BJ (cell line): Measurements from ENCODE around the gene RAB43. TPM values are rescaled to one million over a fixed set of nuclear protein-coding genes. Genes with fewer than 3 reads are reported as not detected.

Experiments used
- CTCF ChIA-PET: fragments of 350-600 bp; formaldehyde crosslinking; extraction: SDS; loops from one replicate; lab custom pipeline; 2021; ENCODE audit warnings: antibody characterized with exemption, inconsistent platforms; lab: Yijun Ruan, JAX
- POLR2A ChIA-PET: fragments of 300-600 bp; sonication (Branson Sonifier 250); formaldehyde crosslinking; extraction: SDS; loops from one replicate; lab custom pipeline; 2021; ENCODE audit warnings: antibody characterized with exemption; lab: Charles Lee
- DNase-seq: peaks from one replicate; pipeline ENCODE4 v3.0.0-alpha.2; 2011; ENCODE audit warnings: low read depth
- H3K27me3 ChIP-seq: 2 replicates; pipeline ENCODE4 v1.6.0; 2011; ENCODE audit warnings: low read length; ENCODE audit not compliant: control insufficient read depth, insufficient read depth
- H3K36me3 ChIP-seq: 2 replicates; pipeline ENCODE4 v1.5.1; 2011; ENCODE audit warnings: low read length; ENCODE audit not compliant: control insufficient read depth, insufficient read depth
- H3K4me3 ChIP-seq: 2 replicates; pipeline ENCODE4 v1.5.1; 2011; ENCODE audit warnings: low read depth, mild to moderate bottlenecking, control low read depth, low read length
- polyA plus RNA-seq: library from polyadenylated mRNA; depleted of rRNA; stranded (reverse); fragments of >200 nt; gene quantifications from 2 replicates; pipeline ENCODE4 v1.2.3, GENCODE V29; 2011
- TF ChIP-seq, protein P1 (sequence below): IDR thresholded peaks from 2 replicates; pipeline ENCODE4 v1.5.1; 2011; ENCODE audit warnings: low read depth, mild to moderate bottlenecking, control low read depth, inconsistent platforms, low read length, moderate library complexity; ENCODE audit not compliant: insufficient read depth

Gene RAB43
- polyA plus RNA-seq, 1 experiment, result 16.1 TPM

DNA sequence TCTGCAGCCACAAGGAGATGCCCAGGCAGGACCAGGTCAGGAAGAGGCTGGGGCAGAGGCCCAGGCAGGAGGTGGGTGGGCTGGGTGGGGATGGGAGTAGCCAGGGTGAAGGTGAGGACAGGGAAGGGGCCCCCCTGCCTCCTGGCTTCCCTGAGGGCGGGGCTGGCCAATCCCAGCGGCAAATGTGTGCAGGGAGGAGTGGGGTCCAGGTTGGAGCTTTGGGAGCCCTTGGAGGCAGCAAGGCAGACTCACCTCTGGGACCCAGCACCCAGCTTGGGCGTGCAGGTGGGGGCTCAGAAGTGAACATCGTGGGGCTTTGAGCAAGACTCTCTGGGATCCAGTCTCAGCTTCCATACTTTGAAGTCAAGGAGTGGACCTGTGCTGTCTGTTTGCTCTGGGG, 35.8 kb downstream of the RAB43 start:
- TF ChIP-seq, protein P1, sequence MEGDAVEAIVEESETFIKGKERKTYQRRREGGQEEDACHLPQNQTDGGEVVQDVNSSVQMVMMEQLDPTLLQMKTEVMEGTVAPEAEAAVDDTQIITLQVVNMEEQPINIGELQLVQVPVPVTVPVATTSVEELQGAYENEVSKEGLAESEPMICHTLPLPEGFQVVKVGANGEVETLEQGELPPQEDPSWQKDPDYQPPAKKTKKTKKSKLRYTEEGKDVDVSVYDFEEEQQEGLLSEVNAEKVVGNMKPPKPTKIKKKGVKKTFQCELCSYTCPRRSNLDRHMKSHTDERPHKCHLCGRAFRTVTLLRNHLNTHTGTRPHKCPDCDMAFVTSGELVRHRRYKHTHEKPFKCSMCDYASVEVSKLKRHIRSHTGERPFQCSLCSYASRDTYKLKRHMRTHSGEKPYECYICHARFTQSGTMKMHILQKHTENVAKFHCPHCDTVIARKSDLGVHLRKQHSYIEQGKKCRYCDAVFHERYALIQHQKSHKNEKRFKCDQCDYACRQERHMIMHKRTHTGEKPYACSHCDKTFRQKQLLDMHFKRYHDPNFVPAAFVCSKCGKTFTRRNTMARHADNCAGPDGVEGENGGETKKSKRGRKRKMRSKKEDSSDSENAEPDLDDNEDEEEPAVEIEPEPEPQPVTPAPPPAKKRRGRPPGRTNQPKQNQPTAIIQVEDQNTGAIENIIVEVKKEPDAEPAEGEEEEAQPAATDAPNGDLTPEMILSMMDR, result no peak
- no peak for DNase-seq
- no peaks in the 10 kb centered on the region for H3K36me3 ChIP-seq
- H3K27me3 ChIP-seq, result no peaks in the 10 kb centered on the region
- ChIA-PET CTCF (interaction anchor here (1.3 kb wide), 1 partner anchor 10 kb away, joined by 3 read pairs; no protein-coding TSS in a partner anchor), POLR2A (no interaction called here)
- no peak overlapping the region for H3K4me3 ChIP-seq

DNA sequence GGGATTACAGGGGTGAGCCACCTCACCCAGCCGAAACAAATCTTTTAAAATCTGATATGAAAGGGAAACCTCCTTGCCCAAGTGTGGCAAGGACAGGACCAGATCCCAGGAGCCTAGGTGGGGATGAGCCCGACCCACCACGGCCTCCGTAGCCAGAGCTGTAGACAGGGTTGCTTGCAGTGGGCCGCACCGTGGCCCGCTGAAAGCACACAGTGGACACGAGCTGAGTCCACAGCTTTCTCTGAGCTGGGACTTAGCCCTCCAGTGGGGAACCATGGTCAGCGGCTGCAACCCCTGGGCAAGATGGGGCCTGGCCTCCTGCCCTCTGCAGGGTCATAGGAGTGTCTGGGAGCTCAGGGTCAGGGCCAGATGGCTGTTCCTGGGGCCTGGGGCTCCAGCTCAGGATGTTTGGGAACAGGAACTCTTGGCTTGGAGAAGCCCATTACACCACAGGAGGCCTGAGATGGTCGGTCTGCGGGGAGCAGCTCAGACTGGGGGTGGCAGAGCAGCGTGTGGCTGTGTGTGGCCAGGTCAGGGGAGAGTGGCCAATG, 36.4 kb downstream of the RAB43 start:
- Histone ChIP-seq H3K4me3 (no peak overlapping the region), H3K27me3 (peaks cover 2% of the 10 kb centered on the region), H3K36me3 (no peaks in the 10 kb centered on the region)
- no peak for DNase-seq
- TF ChIP-seq, protein P1, result no peak
- POLR2A ChIA-PET, result no interaction called here
- CTCF ChIA-PET, result interaction anchor here (1.3 kb wide), 1 partner anchor 10 kb away, joined by 3 read pairs; no protein-coding TSS in a partner anchor

DNA sequence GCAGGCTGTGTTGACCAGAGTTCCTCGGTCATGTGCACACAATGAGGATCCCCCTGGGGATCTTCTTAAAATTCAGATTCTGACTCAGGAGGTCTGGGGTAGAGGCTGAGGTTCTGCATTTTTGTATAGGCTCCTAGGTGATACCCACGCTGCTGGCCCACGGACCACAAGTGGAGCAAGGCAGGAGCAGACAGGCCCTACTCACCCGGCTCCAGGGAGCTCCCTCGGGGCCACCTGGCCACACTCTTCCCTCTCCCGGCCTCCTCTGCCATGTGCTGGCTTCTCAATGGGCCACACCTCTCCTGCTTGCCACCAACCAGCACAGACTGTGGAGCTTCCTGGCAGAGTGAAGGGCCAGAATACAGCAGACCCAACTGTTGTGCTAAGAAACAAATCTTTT, 37.1 kb downstream of the RAB43 start:
- Histone ChIP-seq H3K4me3 (no peak overlapping the region), H3K36me3 (no peaks in the 10 kb centered on the region), H3K27me3 (peaks cover 2% of the 10 kb centered on the region)
- ChIA-PET POLR2A (no interaction called here), CTCF (no interaction called here)
- TF ChIP-seq, protein P1, result no peak
- no peak for DNase-seq

DNA sequence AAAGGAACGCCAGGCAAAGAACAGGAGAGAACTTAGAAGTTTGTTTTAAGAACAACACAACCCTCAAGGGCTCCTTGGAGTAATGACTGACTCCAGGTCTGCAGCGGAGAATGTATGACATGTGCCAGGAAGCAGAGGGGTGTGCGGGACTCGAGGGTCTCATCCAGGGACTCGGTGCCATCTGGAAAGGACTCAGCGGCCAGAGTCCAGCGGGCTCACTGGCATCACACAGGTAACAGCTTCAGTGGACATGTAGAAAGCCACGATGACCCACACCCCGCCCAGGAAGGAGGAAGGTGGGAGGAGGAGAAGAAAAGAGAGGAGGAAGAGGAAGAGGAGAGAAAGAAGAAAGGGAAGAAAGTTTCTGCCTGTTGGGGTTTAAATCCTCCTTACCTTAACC, 39.6 kb downstream of the RAB43 start:
- POLR2A ChIA-PET, result no interaction called here
- Histone ChIP-seq H3K36me3 (no peaks in the 10 kb centered on the region), H3K4me3 (no peak overlapping the region), H3K27me3 (peaks cover 2% of the 10 kb centered on the region)
- DNase-seq, result no peak
- TF ChIP-seq, protein P1, result no peak
- CTCF ChIA-PET, result no interaction called here

DNA sequence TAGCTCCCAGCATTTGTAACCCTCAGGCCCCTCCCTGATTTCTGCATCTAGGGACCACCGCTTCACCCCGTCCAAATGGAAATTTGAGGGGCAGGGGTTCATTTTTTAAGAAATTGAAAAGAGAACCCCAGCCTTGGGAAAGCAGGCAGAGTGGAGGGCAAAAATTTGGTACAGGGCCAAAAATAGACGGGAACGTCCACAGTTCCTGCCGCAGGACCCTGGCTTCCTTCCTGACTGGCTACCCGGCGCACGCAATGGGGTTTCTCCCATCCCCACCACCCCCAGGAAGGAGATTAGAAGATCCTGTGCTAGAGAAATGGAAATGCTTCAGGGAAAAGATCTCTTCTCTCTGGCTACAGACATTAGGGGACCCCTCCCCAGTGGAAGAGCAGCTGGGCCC, 40.1 kb downstream of the RAB43 start:
- POLR2A ChIA-PET, result no interaction called here

More for the DNA sequence above, 40.1 kb downstream of the RAB43 start:
- no peak for DNase-seq
- Histone ChIP-seq H3K27me3 (peaks cover 2% of the 10 kb centered on the region), H3K36me3 (no peaks in the 10 kb centered on the region), H3K4me3 (no peak overlapping the region)
- CTCF ChIA-PET, result no interaction called here
- TF ChIP-seq, protein P1, result no peak
